Measurements from ENCODE around the gene UBE2QL1. TPM values are rescaled to one million over a fixed set of nuclear protein-coding genes. Genes with fewer than 3 reads are reported as not detected.

UBE2QL1 gene
- polyA plus RNA-seq, 2 of the 4 experiments (the other 2 are of a cell fraction), result 0.04 TPM

- POLR2A ChIA-PET, result no interaction called here
- H3K27ac ChIP-seq, result no peak overlapping the region
- FAIRE-seq (no peak), ATAC-seq (no peak), DNase-seq (ENCODE audit: low read depth in 1 of 2, low spot score in 1 of 2) (peak in 1 of 2 experiments; percentile 30)
- WGBS (ENCODE audit: missing lambda C conversion rate), result 7% methylated on average over 8 of the region's 8 CpGs
- peaks cover 11% of the 10 kb centered on the region; the same call in 2 of the 3 replicates for H3K4me1 ChIP-seq
- H3K4me3 ChIP-seq, result no peak overlapping the region
- H3K9me3 ChIP-seq, result peaks cover 3% of the 10 kb centered on the region; the same call in 1 of the 3 replicates
- CTCF ChIA-PET, result no interaction called here
- TF ChIP-seq FOXS1 (CRISPR knock-in tag; IDR thresholded peaks at IDR 0.05), result no peak
- TF ChIP-seq RAD21 (conservative IDR thresholded peaks at IDR 0.05 in 1 of 2, IDR thresholded peaks at IDR 0.05 in 1 of 2), result no peak
- TF ChIP-seq CBX8 (IDR thresholded peaks at IDR 0.05), result no peak
- no peak for TF ChIP-seq RCOR1 (IDR thresholded peaks at IDR 0.05; ENCODE audit: low read depth, low read length)
- TF ChIP-seq, protein P1, sequence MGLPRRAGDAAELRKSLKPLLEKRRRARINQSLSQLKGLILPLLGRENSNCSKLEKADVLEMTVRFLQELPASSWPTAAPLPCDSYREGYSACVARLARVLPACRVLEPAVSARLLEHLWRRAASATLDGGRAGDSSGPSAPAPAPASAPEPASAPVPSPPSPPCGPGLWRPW (IDR thresholded peaks at IDR 0.05), result no peak
- no peak for TF ChIP-seq EHF (CRISPR knock-in tag; IDR thresholded peaks at IDR 0.05)
- no peak for TF ChIP-seq ATOH8 (CRISPR knock-in tag; IDR thresholded peaks at IDR 0.05; ENCODE audit: low read depth)
- TF ChIP-seq EP300 (IDR thresholded peaks at IDR 0.05), result no peak
- TF ChIP-seq RFX5 (IDR thresholded peaks at IDR 0.05), result no peak
- TF ChIP-seq, protein P2, sequence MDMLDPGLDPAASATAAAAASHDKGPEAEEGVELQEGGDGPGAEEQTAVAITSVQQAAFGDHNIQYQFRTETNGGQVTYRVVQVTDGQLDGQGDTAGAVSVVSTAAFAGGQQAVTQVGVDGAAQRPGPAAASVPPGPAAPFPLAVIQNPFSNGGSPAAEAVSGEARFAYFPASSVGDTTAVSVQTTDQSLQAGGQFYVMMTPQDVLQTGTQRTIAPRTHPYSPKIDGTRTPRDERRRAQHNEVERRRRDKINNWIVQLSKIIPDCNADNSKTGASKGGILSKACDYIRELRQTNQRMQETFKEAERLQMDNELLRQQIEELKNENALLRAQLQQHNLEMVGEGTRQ (IDR thresholded peaks at IDR 0.05), result no peak
- TF ChIP-seq, protein P3, sequence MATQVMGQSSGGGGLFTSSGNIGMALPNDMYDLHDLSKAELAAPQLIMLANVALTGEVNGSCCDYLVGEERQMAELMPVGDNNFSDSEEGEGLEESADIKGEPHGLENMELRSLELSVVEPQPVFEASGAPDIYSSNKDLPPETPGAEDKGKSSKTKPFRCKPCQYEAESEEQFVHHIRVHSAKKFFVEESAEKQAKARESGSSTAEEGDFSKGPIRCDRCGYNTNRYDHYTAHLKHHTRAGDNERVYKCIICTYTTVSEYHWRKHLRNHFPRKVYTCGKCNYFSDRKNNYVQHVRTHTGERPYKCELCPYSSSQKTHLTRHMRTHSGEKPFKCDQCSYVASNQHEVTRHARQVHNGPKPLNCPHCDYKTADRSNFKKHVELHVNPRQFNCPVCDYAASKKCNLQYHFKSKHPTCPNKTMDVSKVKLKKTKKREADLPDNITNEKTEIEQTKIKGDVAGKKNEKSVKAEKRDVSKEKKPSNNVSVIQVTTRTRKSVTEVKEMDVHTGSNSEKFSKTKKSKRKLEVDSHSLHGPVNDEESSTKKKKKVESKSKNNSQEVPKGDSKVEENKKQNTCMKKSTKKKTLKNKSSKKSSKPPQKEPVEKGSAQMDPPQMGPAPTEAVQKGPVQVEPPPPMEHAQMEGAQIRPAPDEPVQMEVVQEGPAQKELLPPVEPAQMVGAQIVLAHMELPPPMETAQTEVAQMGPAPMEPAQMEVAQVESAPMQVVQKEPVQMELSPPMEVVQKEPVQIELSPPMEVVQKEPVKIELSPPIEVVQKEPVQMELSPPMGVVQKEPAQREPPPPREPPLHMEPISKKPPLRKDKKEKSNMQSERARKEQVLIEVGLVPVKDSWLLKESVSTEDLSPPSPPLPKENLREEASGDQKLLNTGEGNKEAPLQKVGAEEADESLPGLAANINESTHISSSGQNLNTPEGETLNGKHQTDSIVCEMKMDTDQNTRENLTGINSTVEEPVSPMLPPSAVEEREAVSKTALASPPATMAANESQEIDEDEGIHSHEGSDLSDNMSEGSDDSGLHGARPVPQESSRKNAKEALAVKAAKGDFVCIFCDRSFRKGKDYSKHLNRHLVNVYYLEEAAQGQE (IDR thresholded peaks at IDR 0.05), result no peak
- TF ChIP-seq HOXA7 (CRISPR knock-in tag; IDR thresholded peaks at IDR 0.05), result no peak
- no peak for TF ChIP-seq HOXB5 (CRISPR knock-in tag; IDR thresholded peaks at IDR 0.05)
- no peak for TF ChIP-seq CTCF (IDR thresholded peaks at IDR 0.05)
- TF ChIP-seq SMC3 (IDR thresholded peaks at IDR 0.05), result no peak
- no peak for TF ChIP-seq NFE2L2 (conservative IDR thresholded peaks at IDR 0.05; ENCODE audit: low read length)
- H3K4me2 ChIP-seq, result peak overlapping the region; percentile 36
These were observed 29.3 kb upstream of the UBE2QL1 start for GRCh38 chr5:6419340-6419852.

DNA sequence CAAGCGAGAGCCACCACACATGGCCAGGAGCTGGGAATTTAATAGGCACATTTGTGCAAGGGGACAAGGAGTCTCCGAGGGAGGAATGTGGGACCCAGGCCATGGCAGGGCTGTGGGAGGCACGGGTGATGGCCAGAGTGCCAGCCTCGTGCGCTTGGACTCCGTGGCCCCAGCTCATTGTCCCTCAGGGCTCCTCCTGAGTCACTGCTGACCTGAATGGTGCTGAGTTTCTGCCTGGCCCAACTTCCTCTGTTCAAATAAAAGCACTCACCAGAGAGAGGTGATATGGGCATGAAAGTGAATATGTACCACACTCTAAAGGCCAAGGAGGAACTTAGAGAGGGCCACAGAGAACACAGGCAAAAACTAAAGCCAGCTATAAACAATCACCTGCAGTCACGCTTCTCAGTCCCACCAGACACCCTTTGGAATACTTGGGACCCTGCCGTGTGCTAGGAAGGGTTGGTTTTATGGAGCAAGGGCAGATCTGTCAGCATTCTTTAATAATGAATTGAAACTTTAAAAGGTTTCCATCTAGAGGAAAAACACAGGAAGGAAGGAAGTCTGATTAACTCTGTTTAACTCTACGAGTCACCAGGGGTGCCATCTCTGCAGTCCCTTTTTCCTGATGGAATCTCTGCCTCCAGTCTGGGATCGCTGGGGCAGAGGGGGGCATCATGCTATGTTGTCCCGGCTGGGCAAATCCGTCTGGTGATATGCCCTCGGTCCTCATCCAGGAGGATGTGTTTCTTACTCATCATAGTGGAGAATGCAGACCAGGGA lies 25.1 kb upstream of the UBE2QL1 start:
- 35% methylated on average over 9 of the region's 13 CpGs for WGBS (ENCODE audit: missing lambda C conversion rate)
- FAIRE-seq, result no peak
- peaks cover 11% of the 10 kb centered on the region; the same call in 2 of the 3 replicates for H3K4me1 ChIP-seq
- ChIA-PET POLR2A (no interaction called here), CTCF (interaction anchor here (0.8 to 1.0 kb wide), 2 partner anchors 10 to 11 kb away, joined by 3 to 6 read pairs; no protein-coding TSS in a partner anchor)
- 0 out of 3 replicates have a peak, but pooled peaks cover under 1% of the 10 kb centered on the region for H3K9me3 ChIP-seq
- no peak overlapping the region for H3K27ac ChIP-seq
- DNase-seq (ENCODE audit: low read depth in 1 of 2, low spot score in 1 of 2), result no peak
- no peak; a peak in 1 of 6 replicates for ATAC-seq
- no peak overlapping the region for H3K4me3 ChIP-seq
- H3K4me2 ChIP-seq, result no peak overlapping the region
- TF ChIP-seq NR3C1 (IDR thresholded peaks at IDR 0.05) (no peak), ATOH8 (CRISPR knock-in tag; IDR thresholded peaks at IDR 0.05; ENCODE audit: low read depth) (no peak), RCOR1 (IDR thresholded peaks at IDR 0.05; ENCODE audit: low read depth, low read length) (no peak), POLR2AphosphoS2 (conservative IDR thresholded peaks at IDR 0.05; ENCODE audit: low read length) (no peak), SREBF2 (IDR thresholded peaks at IDR 0.05) (no peak), ELK1 (IDR thresholded peaks at IDR 0.05; ENCODE audit: low read depth, low read length) (no peak), KDM1A (IDR thresholded peaks at IDR 0.05; ENCODE audit: low read depth) (no peak), JUN (IDR thresholded peaks at IDR 0.05) (no peak), EHF (CRISPR knock-in tag; IDR thresholded peaks at IDR 0.05) (no peak), ZNF302 (CRISPR knock-in tag; IDR thresholded peaks at IDR 0.05) (no peak), CBX8 (IDR thresholded peaks at IDR 0.05) (no peak), CHD2 (IDR thresholded peaks at IDR 0.05; ENCODE audit: low read length, partially characterized antibody) (no peak)
- TF ChIP-seq, protein P4, sequence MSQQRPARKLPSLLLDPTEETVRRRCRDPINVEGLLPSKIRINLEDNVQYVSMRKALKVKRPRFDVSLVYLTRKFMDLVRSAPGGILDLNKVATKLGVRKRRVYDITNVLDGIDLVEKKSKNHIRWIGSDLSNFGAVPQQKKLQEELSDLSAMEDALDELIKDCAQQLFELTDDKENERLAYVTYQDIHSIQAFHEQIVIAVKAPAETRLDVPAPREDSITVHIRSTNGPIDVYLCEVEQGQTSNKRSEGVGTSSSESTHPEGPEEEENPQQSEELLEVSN (IDR thresholded peaks at IDR 0.05; ENCODE audit: borderline replicate concordance, low read depth), result no peak
